IPS-18a (cell line): ENCODE measurements around the gene SPATS2L.

Experiments used
- H3K27ac ChIP-seq: one replicate; pipeline ENCODE4 v1.5.1; 2013; ENCODE audit warnings: low read length
- H3K27me3 ChIP-seq: one replicate; pipeline ENCODE4 v1.6.1; 2013; ENCODE audit warnings: mild to moderate bottlenecking, low read length; ENCODE audit not compliant: control insufficient read depth, insufficient read depth
- H3K36me3 ChIP-seq: one replicate; pipeline ENCODE4 v1.6.1; 2013; ENCODE audit warnings: low read depth, low read length; ENCODE audit not compliant: control insufficient read depth
- H3K4me1 ChIP-seq: one replicate; pipeline ENCODE4 v1.6.1; 2013; ENCODE audit warnings: low read depth, low read length; ENCODE audit not compliant: control insufficient read depth
- H3K4me3 ChIP-seq: one replicate; pipeline ENCODE4 v1.5.1; 2013; ENCODE audit warnings: low read length
- H3K9ac ChIP-seq: one replicate; pipeline ENCODE4 v1.6.1; 2013; ENCODE audit warnings: mild to moderate bottlenecking, low read length, moderate library complexity
- H3K9me3 ChIP-seq: one replicate; pipeline ENCODE4 v1.6.1; 2013; ENCODE audit warnings: low read depth, low read length; ENCODE audit not compliant: control insufficient read depth

Gene SPATS2L

GRCh38 chr2:200423541-200423940 lies 117.0 kb downstream of the SPATS2L start:
- no peaks in the 10 kb centered on the region for H3K9me3 ChIP-seq
- no peak overlapping the region for H3K27ac ChIP-seq
- H3K27me3 ChIP-seq, result no peaks in the 10 kb centered on the region
- H3K4me3 ChIP-seq, result no peak overlapping the region
- H3K4me1 ChIP-seq, result peaks cover 3% of the 10 kb centered on the region
- H3K36me3 ChIP-seq, result peaks cover 32% of the 10 kb centered on the region
- no peak overlapping the region for H3K9ac ChIP-seq

GRCh38 chr2:200425026-200425821 lies 118.7 kb downstream of the SPATS2L start:
- Histone ChIP-seq H3K36me3 (peaks cover 22% of the 10 kb centered on the region), H3K9me3 (no peaks in the 10 kb centered on the region), H3K9ac (no peak overlapping the region), H3K27ac (no peak overlapping the region), H3K4me3 (no peak overlapping the region), H3K27me3 (no peaks in the 10 kb centered on the region), H3K4me1 (peaks cover 3% of the 10 kb centered on the region)

GRCh38 chr2:200426754-200427153 lies 120.3 kb downstream of the SPATS2L start:
- peaks cover 11% of the 10 kb centered on the region for H3K36me3 ChIP-seq

GRCh38 chr2:200428961-200429665 lies 122.6 kb downstream of the SPATS2L start:
- peaks cover 3% of the 10 kb centered on the region for H3K4me1 ChIP-seq
- H3K4me3 ChIP-seq, result no peak overlapping the region
- peaks cover 12% of the 10 kb centered on the region for H3K36me3 ChIP-seq
- H3K27ac ChIP-seq, result no peak overlapping the region
- H3K9ac ChIP-seq, result no peak overlapping the region
- no peaks in the 10 kb centered on the region for H3K27me3 ChIP-seq
- H3K9me3 ChIP-seq, result no peaks in the 10 kb centered on the region

More at GRCh38 chr2:200426754-200427153, 120.3 kb downstream of the SPATS2L start:
- no peaks in the 10 kb centered on the region for H3K9me3 ChIP-seq
- no peaks in the 10 kb centered on the region for H3K27me3 ChIP-seq
- no peak overlapping the region for H3K27ac ChIP-seq
- no peak overlapping the region for H3K9ac ChIP-seq
- peaks cover 3% of the 10 kb centered on the region for H3K4me1 ChIP-seq
- H3K4me3 ChIP-seq, result no peak overlapping the region

GRCh38 chr2:200430017-200430416 lies 123.5 kb downstream of the SPATS2L start:
- H3K27me3 ChIP-seq, result no peaks in the 10 kb centered on the region
- H3K36me3 ChIP-seq, result peaks cover 12% of the 10 kb centered on the region
- H3K4me1 ChIP-seq, result no peaks in the 10 kb centered on the region
- no peak overlapping the region for H3K27ac ChIP-seq
- H3K9ac ChIP-seq, result no peak overlapping the region
- H3K9me3 ChIP-seq, result no peaks in the 10 kb centered on the region
- H3K4me3 ChIP-seq, result no peak overlapping the region

- H3K4me1 ChIP-seq, result no peaks in the 10 kb centered on the region
- no peaks in the 10 kb centered on the region for H3K27me3 ChIP-seq
- no peak overlapping the region for H3K27ac ChIP-seq
- peaks cover 16% of the 10 kb centered on the region for H3K36me3 ChIP-seq
- no peaks in the 10 kb centered on the region for H3K9me3 ChIP-seq
- no peak overlapping the region for H3K9ac ChIP-seq
- H3K4me3 ChIP-seq, result no peak overlapping the region
Observed at GRCh38 chr2:200431996-200432705, 125.7 kb downstream of the SPATS2L start.

GRCh38 chr2:200435379-200435778 lies 128.9 kb downstream of the SPATS2L start:
- Histone ChIP-seq H3K27ac (no peak overlapping the region), H3K4me3 (no peak overlapping the region), H3K36me3 (peaks cover 23% of the 10 kb centered on the region), H3K4me1 (no peaks in the 10 kb centered on the region), H3K9ac (no peak overlapping the region), H3K27me3 (no peaks in the 10 kb centered on the region), H3K9me3 (no peaks in the 10 kb centered on the region)

- H3K27me3 ChIP-seq, result no peaks in the 10 kb centered on the region
- peaks cover 22% of the 10 kb centered on the region for H3K36me3 ChIP-seq
- H3K27ac ChIP-seq, result no peak overlapping the region
- H3K9me3 ChIP-seq, result no peaks in the 10 kb centered on the region
- no peak overlapping the region for H3K9ac ChIP-seq
- no peak overlapping the region for H3K4me3 ChIP-seq
- no peaks in the 10 kb centered on the region for H3K4me1 ChIP-seq
Observed at GRCh38 chr2:200438251-200438650, 131.8 kb downstream of the SPATS2L start.

- H3K9me3 ChIP-seq, result no peaks in the 10 kb centered on the region
- H3K27ac ChIP-seq, result no peak overlapping the region
- no peak overlapping the region for H3K4me3 ChIP-seq
- H3K36me3 ChIP-seq, result peaks cover 22% of the 10 kb centered on the region
- no peaks in the 10 kb centered on the region for H3K4me1 ChIP-seq
- H3K9ac ChIP-seq, result no peak overlapping the region
- no peaks in the 10 kb centered on the region for H3K27me3 ChIP-seq
Observed at GRCh38 chr2:200438846-200439245, 132.4 kb downstream of the SPATS2L start.

- no peak overlapping the region for H3K4me3 ChIP-seq
- H3K36me3 ChIP-seq, result peaks cover 22% of the 10 kb centered on the region
- H3K27me3 ChIP-seq, result no peaks in the 10 kb centered on the region
- H3K9ac ChIP-seq, result no peak overlapping the region
- H3K9me3 ChIP-seq, result no peaks in the 10 kb centered on the region
- no peak overlapping the region for H3K27ac ChIP-seq
- no peaks in the 10 kb centered on the region for H3K4me1 ChIP-seq
Observed at GRCh38 chr2:200439981-200440380, 133.5 kb downstream of the SPATS2L start.

- Histone ChIP-seq H3K36me3 (peaks cover 21% of the 10 kb centered on the region), H3K27ac (no peak overlapping the region), H3K4me1 (no peaks in the 10 kb centered on the region), H3K4me3 (no peak overlapping the region), H3K27me3 (no peaks in the 10 kb centered on the region), H3K9me3 (no peaks in the 10 kb centered on the region), H3K9ac (no peak overlapping the region)
Observed at GRCh38 chr2:200442471-200442870, 136.0 kb downstream of the SPATS2L start.
